ENCODE measurements around the gene TTC9C.
A peak's percentile ranks its signal among the peaks of the same experiment; 100 is the strongest.
"Not testable (repeated sequence)": the region's sequence is repeated elsewhere in the genome, so short reads cannot be mapped to it uniquely, and the experiment has no call there.

The TTC9C gene

GRCh38 chr11:62728171-62728988, at the start of gene TTC9C:
Gene TTC9C (plus strand): TSS chr11:62728486. CDS start chr11:62728849, 363 bp downstream.
- peak; percentile 75 for DNase-seq (ENCODE audit: low read depth)

GRCh38 chr11:62678770-62679696, 49.3 kb upstream of the TTC9C start, which contains the start of gene UBXN1:
Gene UBXN1 (minus strand): TSS chr11:62679073. CDS start chr11:62678923, 150 bp downstream.
- DNase-seq (ENCODE audit: low read depth): peak; percentile 70

GRCh38 chr11:62680825-62681240, 47.5 kb upstream of the TTC9C start:
- DNase-seq (ENCODE audit: low read depth): no peak

- no peak for DNase-seq (ENCODE audit: low read depth)
These were observed 45.8 kb upstream of the TTC9C start for GRCh38 chr11:62682518-62682917.

- DNase-seq (ENCODE audit: low read depth): no peak
These were observed 40.5 kb upstream of the TTC9C start for GRCh38 chr11:62687508-62688396.

- no peak for DNase-seq (ENCODE audit: low read depth)
These were observed 39.8 kb upstream of the TTC9C start for GRCh38 chr11:62688491-62688890.

- DNase-seq (ENCODE audit: low read depth): no peak
These were observed 38.7 kb upstream of the TTC9C start, which contains the start of gene LRRN4CL for GRCh38 chr11:62689421-62690183. Gene LRRN4CL (minus strand): TSS chr11:62689530. CDS start chr11:62688508, 1,022 bp downstream.

GRCh38 chr11:62693624-62694023, 34.7 kb upstream of the TTC9C start:
- not testable (repeated sequence) for DNase-seq (ENCODE audit: low read depth)

GRCh38 chr11:62694455-62695167, 33.7 kb upstream of the TTC9C start:
- DNase-seq (ENCODE audit: low read depth): peak; percentile 66

- DNase-seq (ENCODE audit: low read depth): no peak
These were observed 26.0 kb upstream of the TTC9C start for GRCh38 chr11:62702246-62702645.

- DNase-seq (ENCODE audit: low read depth): not testable (repeated sequence)
These were observed 24.4 kb upstream of the TTC9C start for GRCh38 chr11:62703921-62704320.

- no peak for DNase-seq (ENCODE audit: low read depth)
These were observed 22.9 kb upstream of the TTC9C start for GRCh38 chr11:62705413-62705812.

GRCh38 chr11:62705880-62706849, 22.1 kb upstream of the TTC9C start:
- peak; percentile 90 for DNase-seq (ENCODE audit: low read depth)

- DNase-seq (ENCODE audit: low read depth): no peak
These were observed 21.4 kb upstream of the TTC9C start for GRCh38 chr11:62706850-62707247.

- DNase-seq (ENCODE audit: low read depth): no peak
These were observed 20.9 kb upstream of the TTC9C start, which contains the start of the genes BSCL2 and GNG3 for GRCh38 chr11:62707277-62707861. Gene BSCL2 (minus strand): TSS chr11:62707424. CDS start chr11:62707195, 229 bp downstream. Gene GNG3 (plus strand): TSS chr11:62707676. CDS start chr11:62708296, 620 bp downstream.

GRCh38 chr11:62708392-62708791, 19.9 kb upstream of the TTC9C start:
- no peak for DNase-seq (ENCODE audit: low read depth)

- DNase-seq (ENCODE audit: low read depth): peak; percentile 30
These were observed 19.5 kb upstream of the TTC9C start for GRCh38 chr11:62708793-62709192.
